MCF 10A (cell line): Measurements from ENCODE around the gene TRDN. TPM values are rescaled to one million over a fixed set of nuclear protein-coding genes. Genes with fewer than 3 reads are reported as not detected.

ENCODE experiments used
- BruUV-seq: library from RNA; stranded (reverse); fragments of 400-500 nt; replicated peaks from 2 replicates; lab custom pipeline; 2021; lab: Mats Ljungman, UMichigan
- CTCF ChIA-PET: fragments of 300-600 bp; sonication (Branson Sonifier 250); formaldehyde crosslinking; extraction: SDS; loops from one replicate; lab custom pipeline; 2021; ENCODE audit warnings: antibody characterized with exemption, inconsistent platforms; lab: Yijun Ruan, JAX
- POLR2A ChIA-PET: fragments of 300-600, 350-650 bp; sonication (Branson Sonifier 250); formaldehyde crosslinking; extraction: SDS; loops from one replicate; lab custom pipeline; 2020; ENCODE audit warnings: antibody characterized with exemption, inconsistent platforms; lab: Yijun Ruan, JAX
- DNase-seq: peaks from one replicate; pipeline ENCODE4 v3.0.0-alpha.2; 2018; ENCODE audit not compliant: unreplicated experiment
- H3K27ac Mint-ChIP-seq: one replicate; pipeline ENCODE4 v1.8.0; 2022; ENCODE audit warnings: mild to moderate bottlenecking, low read depth, mixed read lengths; ENCODE audit not compliant: unreplicated experiment
- H3K27me3 Mint-ChIP-seq: one replicate; pipeline ENCODE4 v1.8.0; 2022; ENCODE audit warnings: mixed read lengths; ENCODE audit not compliant: insufficient read depth, unreplicated experiment
- H3K36me3 Mint-ChIP-seq: one replicate; pipeline ENCODE4 v1.8.0; 2022; ENCODE audit warnings: mild to moderate bottlenecking, moderate library complexity, mixed read lengths; ENCODE audit not compliant: insufficient read depth, unreplicated experiment
- H3K4me1 Mint-ChIP-seq: one replicate; pipeline ENCODE4 v1.8.0; 2022; ENCODE audit warnings: mixed read lengths; ENCODE audit not compliant: insufficient read depth, unreplicated experiment
- H3K4me3 Mint-ChIP-seq: one replicate; pipeline ENCODE4 v1.8.0; 2022; ENCODE audit warnings: mild to moderate bottlenecking, moderate library complexity, mixed read lengths; ENCODE audit not compliant: unreplicated experiment
- H3K9me3 Mint-ChIP-seq: one replicate; pipeline ENCODE4 v1.8.0; 2022; ENCODE audit warnings: mixed read lengths; ENCODE audit not compliant: unreplicated experiment
- CTCF ChIP-seq: fragments of 200-600 bp; IDR thresholded peaks from one replicate; pipeline ENCODE4 v1.8.0; 2022; ENCODE audit warnings: antibody characterized with exemption, mild to moderate bottlenecking; ENCODE audit not compliant: unreplicated experiment
- intact Hi-C: fragments of 100-400 bp; cut with micrococcal nuclease; formaldehyde crosslinking; loops from 2 replicates; pipeline ENCODE4 v1.14.1; 2022
- total RNA-seq: library from RNA; stranded (reverse); gene quantifications from 2 replicates; pipeline ENCODE4 v1.2.3, GENCODE V29; 2022

The TRDN gene
- total RNA-seq, 1 experiment from 2014 or later, result not detected

GRCh38 chr6:123655521-123656306 lies 19.0 kb upstream of the TRDN start:
- no peaks in the 10 kb centered on the region for H3K36me3 Mint-ChIP-seq
- peaks cover 16% of the 10 kb centered on the region for H3K27me3 Mint-ChIP-seq
- no peaks in the 10 kb centered on the region for H3K9me3 Mint-ChIP-seq
- CTCF ChIA-PET, result interaction anchor here (0.6 kb wide), 3 partner anchors 29 to 904 kb away, joined by 3 to 4 read pairs (median 4); no protein-coding TSS in a partner anchor
- no TSS peak for BruUV-seq
- TF ChIP-seq CTCF, result no peak
- peak; percentile 20 for DNase-seq
- intact Hi-C loops, result no loop called here
- POLR2A ChIA-PET, result interaction anchor here (0.7 to 1.0 kb wide), 2 partner anchors 43 to 49 kb away, joined by 3 read pairs; no protein-coding TSS in a partner anchor
- no peak overlapping the region for H3K27ac Mint-ChIP-seq
- H3K4me1 Mint-ChIP-seq, result no peaks in the 10 kb centered on the region
- peak overlapping the region; percentile 39 for H3K4me3 Mint-ChIP-seq

- CTCF ChIA-PET, result interaction anchor here (0.6 kb wide), 1 partner anchor 1204 kb away, joined by 3 read pairs; no protein-coding TSS in a partner anchor
- H3K9me3 Mint-ChIP-seq, result peaks cover 7% of the 10 kb centered on the region
These were observed 12.0 kb upstream of the TRDN start for GRCh38 chr6:123648723-123649122.

GRCh38 chr6:123648020-123648580 lies 11.3 kb upstream of the TRDN start:
- Mint-ChIP-seq H3K4me1 (no peaks in the 10 kb centered on the region), H3K36me3 (no peaks in the 10 kb centered on the region), H3K27me3 (peaks cover 79% of the 10 kb centered on the region), H3K4me3 (no peak overlapping the region), H3K27ac (no peak overlapping the region), H3K9me3 (peaks cover 7% of the 10 kb centered on the region)
- intact Hi-C loops, result no loop called here
- POLR2A ChIA-PET, result no interaction called here
- CTCF ChIA-PET, result no interaction called here
- DNase-seq, result no peak
- TF ChIP-seq CTCF, result no peak
- BruUV-seq, result no TSS peak

More at GRCh38 chr6:123648723-123649122, 12.0 kb upstream of the TRDN start:
- Mint-ChIP-seq H3K4me3 (no peak overlapping the region), H3K27me3 (peaks cover 73% of the 10 kb centered on the region), H3K27ac (no peak overlapping the region), H3K36me3 (no peaks in the 10 kb centered on the region), H3K4me1 (no peaks in the 10 kb centered on the region)
- POLR2A ChIA-PET, result no interaction called here
- no peak for TF ChIP-seq CTCF
- BruUV-seq, result no TSS peak
- intact Hi-C loops, result no loop called here
- no peak for DNase-seq

- CTCF ChIA-PET, result interaction anchor here (0.7 kb wide), 1 partner anchor 33 kb away, joined by 3 read pairs; no protein-coding TSS in a partner anchor
- Mint-ChIP-seq H3K27ac (no peak overlapping the region), H3K4me1 (no peaks in the 10 kb centered on the region), H3K27me3 (peaks cover 92% of the 10 kb centered on the region), H3K36me3 (no peaks in the 10 kb centered on the region), H3K4me3 (no peak overlapping the region), H3K9me3 (no peaks in the 10 kb centered on the region)
- TF ChIP-seq CTCF, result no peak
- BruUV-seq, result no TSS peak
- intact Hi-C loops, result no loop called here
- POLR2A ChIA-PET, result interaction anchor here (0.7 kb wide), 1 partner anchor 1339 kb away, joined by 3 read pairs; no protein-coding TSS in a partner anchor
- no peak for DNase-seq
These were observed 4.7 kb upstream of the TRDN start for GRCh38 chr6:123641497-123641896.
